ENCODE measurements around the gene CENATAC. TPM values are rescaled to one million over a fixed set of nuclear protein-coding genes. Genes with fewer than 3 reads are reported as not detected.

The CENATAC gene
- total and polyA plus RNA-seq, 4 donors, result 6.0 to 33.6 (median 13.2) TPM

DNA sequence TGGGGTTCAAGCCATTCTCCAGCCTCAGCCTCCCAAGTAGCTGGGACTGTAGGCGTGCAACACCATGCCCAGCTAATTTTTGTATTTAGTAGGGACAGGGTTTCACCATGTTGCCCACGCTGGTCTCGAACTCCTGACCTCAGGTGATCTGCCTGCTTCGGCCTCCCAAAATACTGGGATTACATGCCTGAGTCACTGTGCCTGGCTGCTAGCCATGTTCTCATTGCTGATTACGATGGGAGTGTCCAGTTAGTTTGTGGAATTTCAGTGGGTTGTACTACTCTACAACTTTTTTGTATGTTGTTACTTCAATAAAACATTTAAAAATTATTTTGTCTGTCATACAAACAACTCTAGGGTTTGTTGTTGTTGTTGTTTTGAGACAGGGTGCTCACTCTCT lies 64.8 kb downstream of the CENATAC start:
- WGBS, result 60% methylated on average over 5 of the region's 5 CpGs
- H3K9ac ChIP-seq (ENCODE audit: low read depth in 1 of 2, low read length in 2 of 2), result no peak overlapping the region
- no peaks in the 10 kb centered on the region for H3K27me3 ChIP-seq (ENCODE audit: control insufficient read depth in 4 of 4, insufficient read depth in 4 of 4, low read length in 3 of 4)
- no peak overlapping the region for H3K4me3 ChIP-seq (ENCODE audit: low read depth in 1 of 3, low read length in 3 of 3)
- H3K9me3 ChIP-seq (ENCODE audit: control insufficient read depth in 4 of 4, low read length in 3 of 4), result no peaks in the 10 kb centered on the region
- TF ChIP-seq, protein P1, sequence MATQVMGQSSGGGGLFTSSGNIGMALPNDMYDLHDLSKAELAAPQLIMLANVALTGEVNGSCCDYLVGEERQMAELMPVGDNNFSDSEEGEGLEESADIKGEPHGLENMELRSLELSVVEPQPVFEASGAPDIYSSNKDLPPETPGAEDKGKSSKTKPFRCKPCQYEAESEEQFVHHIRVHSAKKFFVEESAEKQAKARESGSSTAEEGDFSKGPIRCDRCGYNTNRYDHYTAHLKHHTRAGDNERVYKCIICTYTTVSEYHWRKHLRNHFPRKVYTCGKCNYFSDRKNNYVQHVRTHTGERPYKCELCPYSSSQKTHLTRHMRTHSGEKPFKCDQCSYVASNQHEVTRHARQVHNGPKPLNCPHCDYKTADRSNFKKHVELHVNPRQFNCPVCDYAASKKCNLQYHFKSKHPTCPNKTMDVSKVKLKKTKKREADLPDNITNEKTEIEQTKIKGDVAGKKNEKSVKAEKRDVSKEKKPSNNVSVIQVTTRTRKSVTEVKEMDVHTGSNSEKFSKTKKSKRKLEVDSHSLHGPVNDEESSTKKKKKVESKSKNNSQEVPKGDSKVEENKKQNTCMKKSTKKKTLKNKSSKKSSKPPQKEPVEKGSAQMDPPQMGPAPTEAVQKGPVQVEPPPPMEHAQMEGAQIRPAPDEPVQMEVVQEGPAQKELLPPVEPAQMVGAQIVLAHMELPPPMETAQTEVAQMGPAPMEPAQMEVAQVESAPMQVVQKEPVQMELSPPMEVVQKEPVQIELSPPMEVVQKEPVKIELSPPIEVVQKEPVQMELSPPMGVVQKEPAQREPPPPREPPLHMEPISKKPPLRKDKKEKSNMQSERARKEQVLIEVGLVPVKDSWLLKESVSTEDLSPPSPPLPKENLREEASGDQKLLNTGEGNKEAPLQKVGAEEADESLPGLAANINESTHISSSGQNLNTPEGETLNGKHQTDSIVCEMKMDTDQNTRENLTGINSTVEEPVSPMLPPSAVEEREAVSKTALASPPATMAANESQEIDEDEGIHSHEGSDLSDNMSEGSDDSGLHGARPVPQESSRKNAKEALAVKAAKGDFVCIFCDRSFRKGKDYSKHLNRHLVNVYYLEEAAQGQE (IDR thresholded peaks at IDR 0.05), result no peak
- TF ChIP-seq, protein P2, sequence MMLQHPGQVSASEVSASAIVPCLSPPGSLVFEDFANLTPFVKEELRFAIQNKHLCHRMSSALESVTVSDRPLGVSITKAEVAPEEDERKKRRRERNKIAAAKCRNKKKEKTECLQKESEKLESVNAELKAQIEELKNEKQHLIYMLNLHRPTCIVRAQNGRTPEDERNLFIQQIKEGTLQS (IDR thresholded peaks at IDR 0.05), result no peak
- TF ChIP-seq JUND (IDR thresholded peaks at IDR 0.05), result no peak
- no peak for TF ChIP-seq EGR1 (IDR thresholded peaks at IDR 0.05; ENCODE audit: low read depth in 2 of 2)
- no peak for TF ChIP-seq FOXA2 (IDR thresholded peaks at IDR 0.05)
- TF ChIP-seq FOXA1 (IDR thresholded peaks at IDR 0.05), result no peak
- no peak for TF ChIP-seq YY1 (IDR thresholded peaks at IDR 0.05)
- TF ChIP-seq, protein P3, sequence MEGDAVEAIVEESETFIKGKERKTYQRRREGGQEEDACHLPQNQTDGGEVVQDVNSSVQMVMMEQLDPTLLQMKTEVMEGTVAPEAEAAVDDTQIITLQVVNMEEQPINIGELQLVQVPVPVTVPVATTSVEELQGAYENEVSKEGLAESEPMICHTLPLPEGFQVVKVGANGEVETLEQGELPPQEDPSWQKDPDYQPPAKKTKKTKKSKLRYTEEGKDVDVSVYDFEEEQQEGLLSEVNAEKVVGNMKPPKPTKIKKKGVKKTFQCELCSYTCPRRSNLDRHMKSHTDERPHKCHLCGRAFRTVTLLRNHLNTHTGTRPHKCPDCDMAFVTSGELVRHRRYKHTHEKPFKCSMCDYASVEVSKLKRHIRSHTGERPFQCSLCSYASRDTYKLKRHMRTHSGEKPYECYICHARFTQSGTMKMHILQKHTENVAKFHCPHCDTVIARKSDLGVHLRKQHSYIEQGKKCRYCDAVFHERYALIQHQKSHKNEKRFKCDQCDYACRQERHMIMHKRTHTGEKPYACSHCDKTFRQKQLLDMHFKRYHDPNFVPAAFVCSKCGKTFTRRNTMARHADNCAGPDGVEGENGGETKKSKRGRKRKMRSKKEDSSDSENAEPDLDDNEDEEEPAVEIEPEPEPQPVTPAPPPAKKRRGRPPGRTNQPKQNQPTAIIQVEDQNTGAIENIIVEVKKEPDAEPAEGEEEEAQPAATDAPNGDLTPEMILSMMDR (IDR thresholded peaks at IDR 0.05; ENCODE audit: low read depth, low read length, missing input control), result no peak
- no peak for TF ChIP-seq MAX (IDR thresholded peaks at IDR 0.05)
- TF ChIP-seq GABPA (IDR thresholded peaks at IDR 0.05 in 1 of 2, conservative IDR thresholded peaks at IDR 0.05 in 1 of 2), result no peak
- no peak for TF ChIP-seq SP1 (IDR thresholded peaks at IDR 0.05)
- TF ChIP-seq, protein P4, sequence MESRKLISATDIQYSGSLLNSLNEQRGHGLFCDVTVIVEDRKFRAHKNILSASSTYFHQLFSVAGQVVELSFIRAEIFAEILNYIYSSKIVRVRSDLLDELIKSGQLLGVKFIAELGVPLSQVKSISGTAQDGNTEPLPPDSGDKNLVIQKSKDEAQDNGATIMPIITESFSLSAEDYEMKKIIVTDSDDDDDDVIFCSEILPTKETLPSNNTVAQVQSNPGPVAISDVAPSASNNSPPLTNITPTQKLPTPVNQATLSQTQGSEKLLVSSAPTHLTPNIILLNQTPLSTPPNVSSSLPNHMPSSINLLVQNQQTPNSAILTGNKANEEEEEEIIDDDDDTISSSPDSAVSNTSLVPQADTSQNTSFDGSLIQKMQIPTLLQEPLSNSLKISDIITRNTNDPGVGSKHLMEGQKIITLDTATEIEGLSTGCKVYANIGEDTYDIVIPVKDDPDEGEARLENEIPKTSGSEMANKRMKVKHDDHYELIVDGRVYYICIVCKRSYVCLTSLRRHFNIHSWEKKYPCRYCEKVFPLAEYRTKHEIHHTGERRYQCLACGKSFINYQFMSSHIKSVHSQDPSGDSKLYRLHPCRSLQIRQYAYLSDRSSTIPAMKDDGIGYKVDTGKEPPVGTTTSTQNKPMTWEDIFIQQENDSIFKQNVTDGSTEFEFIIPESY (IDR thresholded peaks at IDR 0.05), result no peak
- TF ChIP-seq TAF1 (conservative IDR thresholded peaks at IDR 0.05), result no peak
- DNase-seq (ENCODE audit: low spot score), result peak; percentile 84
- H3K4me1 ChIP-seq (ENCODE audit: control insufficient read depth in 4 of 4, insufficient read depth in 4 of 4, low read length in 3 of 4), result peaks cover 2 to 17% (median 9%) of the 10 kb centered on the region in 4 donors
- H3K27ac ChIP-seq (ENCODE audit: low read depth in 1 of 2, low read length in 2 of 2), result no peak overlapping the region
- no peaks in the 10 kb centered on the region for H3K36me3 ChIP-seq (ENCODE audit: control insufficient read depth in 4 of 4, insufficient read depth in 3 of 4, low read depth in 1 of 4, low read length in 3 of 4)

- Histone ChIP-seq H3K27ac (ENCODE audit: low read depth in 1 of 2, low read length in 2 of 2) (no peak overlapping the region), H3K9me3 (ENCODE audit: control insufficient read depth in 4 of 4, low read length in 3 of 4) (no peaks in the 10 kb centered on the region), H3K4me1 (ENCODE audit: control insufficient read depth in 4 of 4, insufficient read depth in 4 of 4, low read length in 3 of 4) (peaks cover 2 to 24% (median 16%) of the 10 kb centered on the region in 4 donors), H3K36me3 (ENCODE audit: control insufficient read depth in 4 of 4, insufficient read depth in 3 of 4, low read depth in 1 of 4, low read length in 3 of 4) (peaks cover 0 to 6% (median 3%) of the 10 kb centered on the region in 4 donors), H3K9ac (ENCODE audit: low read depth in 1 of 2, low read length in 2 of 2) (no peak overlapping the region), H3K27me3 (ENCODE audit: control insufficient read depth in 4 of 4, insufficient read depth in 4 of 4, low read length in 3 of 4) (no peaks in the 10 kb centered on the region), H3K4me3 (ENCODE audit: low read depth in 1 of 3, low read length in 3 of 3) (no peak overlapping the region)
- DNase-seq (ENCODE audit: low spot score), result no peak
- WGBS, result 74% methylated on average over 4 of the region's 4 CpGs
- peak; percentile 21 to 45 for TF ChIP-seq RAD21 (IDR thresholded peaks at IDR 0.05)
- TF ChIP-seq EGR1 (IDR thresholded peaks at IDR 0.05; ENCODE audit: low read depth in 2 of 2), result no peak
- TF ChIP-seq, protein P3 (IDR thresholded peaks at IDR 0.05; ENCODE audit: low read depth, low read length, missing input control), result peak; percentile 21
These were observed 67.4 kb downstream of the CENATAC start for GRCh38 chr11:119065369-119065768.

Data from liver (tissue), 9 donors.